Stimulated activated CD4-positive, alpha-beta T cell treated with anti-CD3 and anti-CD28 coated beads, TNF-alpha, amount 100 ng/mL, for 48 hours (primary cell): ENCODE data around the gene HINT3.
"Not testable (repeated sequence)": the region's sequence is repeated elsewhere in the genome, so short reads cannot be mapped to it uniquely, and the experiment has no call there.

Experiments used
- DNase-seq, 3 donors: peaks; one replicate each; pipeline ENCODE4 v3.0.0-alpha.2; 2020; ENCODE audit warnings: low read depth in 3 of 3

HINT3 gene

GRCh38 chr6:126002755-126003679 lies 46.4 kb downstream of the HINT3 start:
- no peak for DNase-seq

- no peak for DNase-seq
Measured at GRCh38 chr6:126007800-126008199, 51.2 kb downstream of the HINT3 start.

- no peak for DNase-seq
Measured at GRCh38 chr6:126010040-126010439, 53.5 kb downstream of the HINT3 start.

DNA sequence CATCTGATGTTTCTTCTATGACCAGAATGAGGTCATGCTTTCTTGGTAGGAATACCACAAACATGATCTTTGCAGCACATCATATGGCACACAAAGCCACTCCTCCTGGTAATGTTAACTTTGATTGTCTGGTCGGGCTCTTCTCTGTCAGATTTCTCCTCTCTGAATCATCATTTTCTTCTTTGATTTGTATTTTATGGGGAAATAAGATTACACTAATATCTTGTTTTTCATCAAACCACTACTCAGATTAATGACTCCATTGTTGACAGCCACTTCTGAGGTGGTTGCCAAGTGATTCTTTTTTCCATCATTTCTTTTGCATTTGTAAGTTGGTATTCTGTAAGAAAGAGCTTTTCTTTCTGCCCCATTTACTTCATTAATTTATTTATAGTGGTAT lies 59.3 kb downstream of the HINT3 start:
- no peak for DNase-seq

DNA sequence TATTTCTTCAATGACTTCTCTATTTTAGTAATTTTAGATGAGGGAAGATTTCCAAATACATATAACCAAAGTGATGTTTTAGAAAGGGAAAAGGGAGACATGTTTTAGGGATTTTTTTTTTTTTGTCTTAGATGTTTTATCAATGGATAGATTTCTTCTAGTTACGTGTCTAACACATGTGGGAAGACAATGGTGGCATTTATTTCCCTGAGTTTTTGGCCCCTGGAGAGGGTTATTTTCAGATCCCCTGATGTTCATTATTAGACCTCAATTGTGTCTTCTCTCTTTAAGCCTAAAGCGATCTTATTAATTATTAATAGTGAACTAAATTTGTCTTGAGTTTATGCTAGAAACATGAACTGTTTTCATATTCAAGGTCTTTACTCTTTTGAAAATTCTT lies 60.0 kb downstream of the HINT3 start:
- DNase-seq, result no peak

GRCh38 chr6:126017668-126018067 lies 61.1 kb downstream of the HINT3 start:
- no peak for DNase-seq

DNA sequence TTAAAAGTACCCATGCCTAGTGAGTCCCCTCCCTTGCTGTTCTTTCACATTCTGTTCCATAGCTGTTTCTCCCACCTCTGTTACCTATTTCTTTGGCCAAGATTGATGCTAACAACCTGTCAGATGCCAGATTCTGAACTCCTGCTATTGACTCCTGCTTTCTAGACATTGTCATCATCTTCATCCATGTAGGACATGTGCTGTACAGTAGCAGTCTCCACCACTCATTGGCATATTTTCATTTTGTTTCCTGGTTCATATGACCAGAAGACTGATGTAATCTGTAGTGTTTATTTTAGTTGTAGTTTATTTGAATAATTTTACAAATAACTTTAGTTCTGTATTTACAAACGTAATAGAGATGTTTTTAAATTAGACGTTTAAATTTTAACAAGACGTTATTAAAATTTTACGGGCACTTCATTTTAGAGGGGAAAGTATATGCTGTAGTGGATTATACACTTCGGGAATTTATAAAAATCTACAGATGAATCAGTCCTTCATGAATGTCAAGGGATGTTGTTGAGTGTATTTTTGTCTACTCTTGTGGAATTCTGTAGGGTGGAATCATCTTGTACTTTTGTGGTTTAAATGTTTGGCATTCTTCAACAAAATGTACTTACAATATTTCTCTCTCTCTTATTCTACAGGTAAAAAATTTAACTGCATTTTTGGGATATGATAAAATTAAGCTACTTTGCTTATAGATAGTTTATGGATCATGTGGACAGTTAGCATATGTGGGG lies 63.9 kb downstream of the HINT3 start:
- no peak for DNase-seq

DNA sequence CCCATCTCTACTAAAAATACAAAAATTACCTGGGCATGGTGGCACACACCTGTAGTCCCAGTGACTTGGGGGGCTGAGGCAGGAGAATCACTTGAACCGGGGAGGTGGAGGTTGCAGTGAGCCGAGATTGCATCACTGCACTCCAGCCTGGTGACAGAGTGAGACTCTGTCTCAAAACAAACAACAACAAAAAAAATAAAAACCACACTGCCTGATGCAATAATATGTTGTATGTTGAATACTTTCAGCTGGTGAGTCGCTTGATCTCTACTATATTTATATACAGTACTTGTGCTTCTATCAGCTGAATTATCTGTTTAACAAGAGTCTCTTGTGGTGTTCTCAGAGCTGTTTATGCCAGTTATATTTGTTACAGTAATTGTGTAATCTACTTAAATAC lies 66.9 kb downstream of the HINT3 start:
- not testable (repeated sequence) for DNase-seq

DNA sequence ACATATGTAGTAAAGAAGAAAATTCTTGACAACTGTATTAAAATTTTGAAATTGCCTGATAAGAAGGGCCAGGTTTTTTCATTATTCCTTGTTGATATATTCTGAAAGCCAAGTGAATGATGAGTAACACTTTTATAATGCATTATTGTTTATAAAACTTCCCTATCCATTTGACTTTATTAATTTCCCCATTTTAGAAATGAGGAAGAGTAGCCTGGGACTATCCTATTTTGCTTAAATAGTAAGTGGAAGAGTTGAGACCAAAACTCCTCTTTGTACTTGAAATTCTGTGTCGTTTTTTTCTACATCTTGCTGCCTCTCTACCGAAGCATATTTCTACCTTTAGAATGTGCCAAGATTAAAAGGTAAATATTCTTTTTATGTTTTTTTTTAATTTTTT lies 69.4 kb downstream of the HINT3 start:
- no peak for DNase-seq

- DNase-seq, result no peak
Measured at GRCh38 chr6:126027601-126028000, 71.0 kb downstream of the HINT3 start.
